ENCODE results near the gene AGAP1.

Gene AGAP1

GRCh38 chr2:235616885-235617284, 123.0 kb downstream of the AGAP1 start:
- DNase-seq (ENCODE audit: low read depth) = no peak
- no peak for TF ChIP-seq CTCF (IDR thresholded peaks at IDR 0.05; ENCODE audit: insufficient read depth, low read depth, low read length, missing control alignments)
- H3K4me3 ChIP-seq (ENCODE audit: low read length) = no peak overlapping the region

GRCh38 chr2:235618039-235618438, 124.2 kb downstream of the AGAP1 start:
- H3K4me3 ChIP-seq (ENCODE audit: low read length) = no peak overlapping the region
- no peak for TF ChIP-seq CTCF (IDR thresholded peaks at IDR 0.05; ENCODE audit: insufficient read depth, low read depth, low read length, missing control alignments)
- DNase-seq (ENCODE audit: low read depth) = no peak

GRCh38 chr2:235619544-235619943, 125.7 kb downstream of the AGAP1 start:
- no peak overlapping the region for H3K4me3 ChIP-seq (ENCODE audit: low read length)
- no peak for TF ChIP-seq CTCF (IDR thresholded peaks at IDR 0.05; ENCODE audit: insufficient read depth, low read depth, low read length, missing control alignments)
- DNase-seq (ENCODE audit: low read depth) = no peak

- no peak for TF ChIP-seq CTCF (IDR thresholded peaks at IDR 0.05; ENCODE audit: insufficient read depth, low read depth, low read length, missing control alignments)
- DNase-seq (ENCODE audit: low read depth) = no peak
- no peak overlapping the region for H3K4me3 ChIP-seq (ENCODE audit: low read length)
These were observed 127.9 kb downstream of the AGAP1 start for GRCh38 chr2:235621736-235622135.

- no peak for DNase-seq (ENCODE audit: low read depth)
- no peak overlapping the region for H3K4me3 ChIP-seq (ENCODE audit: low read length)
- TF ChIP-seq CTCF (IDR thresholded peaks at IDR 0.05; ENCODE audit: insufficient read depth, low read depth, low read length, missing control alignments) = no peak
These were observed 129.3 kb downstream of the AGAP1 start for GRCh38 chr2:235623111-235623510.

- DNase-seq (ENCODE audit: low read depth) = no peak
- no peak overlapping the region for H3K4me3 ChIP-seq (ENCODE audit: low read length)
- TF ChIP-seq CTCF (IDR thresholded peaks at IDR 0.05; ENCODE audit: insufficient read depth, low read depth, low read length, missing control alignments) = no peak
These were observed 129.9 kb downstream of the AGAP1 start for GRCh38 chr2:235623752-235624151.

- no peak for TF ChIP-seq CTCF (IDR thresholded peaks at IDR 0.05; ENCODE audit: insufficient read depth, low read depth, low read length, missing control alignments)
- no peak overlapping the region for H3K4me3 ChIP-seq (ENCODE audit: low read length)
- DNase-seq (ENCODE audit: low read depth) = no peak
These were observed 132.8 kb downstream of the AGAP1 start for GRCh38 chr2:235626658-235627057.

Data from epithelial cell of esophagus (primary cell).